DND-41 (cell line): Measurements from ENCODE around the gene TTN.

Experiments
- EZH2 ChIP-seq: IDR thresholded peaks from 3 replicates; pipeline ENCODE4 v1.6.1; 2012; ENCODE audit warnings: borderline replicate concordance, low read depth, mild to moderate bottlenecking, moderate library complexity, low read length, inconsistent platforms; ENCODE audit not compliant: severe bottlenecking
- TF ChIP-seq, protein P1 (sequence below): IDR thresholded peaks from 2 replicates; pipeline ENCODE4 v1.5.1; 2012; ENCODE audit warnings: borderline replicate concordance, low read length, moderate library complexity, mild to moderate bottlenecking; ENCODE audit not compliant: poor library complexity, severe bottlenecking; ENCODE audit errors: extremely low read depth

DNA sequence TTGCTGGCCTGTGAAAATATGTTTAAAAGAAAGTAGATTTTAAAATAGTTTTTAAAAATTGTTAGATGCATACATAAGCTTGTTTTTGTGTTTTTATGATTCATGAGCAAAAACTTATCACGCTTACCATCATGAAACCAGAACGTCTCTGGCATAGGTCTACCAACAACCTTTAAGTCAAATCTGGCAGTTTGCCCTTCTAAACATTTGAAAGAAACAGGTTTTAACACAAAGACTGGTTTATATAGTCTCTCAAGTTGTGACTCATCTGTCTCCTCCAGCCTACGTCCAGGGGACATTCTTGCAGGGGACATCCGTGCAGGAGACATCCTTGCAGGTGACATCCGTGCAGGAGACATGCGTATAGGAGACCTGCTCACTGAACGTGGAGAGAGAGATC, 29.6 kb downstream of the TTN start:
- TF ChIP-seq, protein P1, sequence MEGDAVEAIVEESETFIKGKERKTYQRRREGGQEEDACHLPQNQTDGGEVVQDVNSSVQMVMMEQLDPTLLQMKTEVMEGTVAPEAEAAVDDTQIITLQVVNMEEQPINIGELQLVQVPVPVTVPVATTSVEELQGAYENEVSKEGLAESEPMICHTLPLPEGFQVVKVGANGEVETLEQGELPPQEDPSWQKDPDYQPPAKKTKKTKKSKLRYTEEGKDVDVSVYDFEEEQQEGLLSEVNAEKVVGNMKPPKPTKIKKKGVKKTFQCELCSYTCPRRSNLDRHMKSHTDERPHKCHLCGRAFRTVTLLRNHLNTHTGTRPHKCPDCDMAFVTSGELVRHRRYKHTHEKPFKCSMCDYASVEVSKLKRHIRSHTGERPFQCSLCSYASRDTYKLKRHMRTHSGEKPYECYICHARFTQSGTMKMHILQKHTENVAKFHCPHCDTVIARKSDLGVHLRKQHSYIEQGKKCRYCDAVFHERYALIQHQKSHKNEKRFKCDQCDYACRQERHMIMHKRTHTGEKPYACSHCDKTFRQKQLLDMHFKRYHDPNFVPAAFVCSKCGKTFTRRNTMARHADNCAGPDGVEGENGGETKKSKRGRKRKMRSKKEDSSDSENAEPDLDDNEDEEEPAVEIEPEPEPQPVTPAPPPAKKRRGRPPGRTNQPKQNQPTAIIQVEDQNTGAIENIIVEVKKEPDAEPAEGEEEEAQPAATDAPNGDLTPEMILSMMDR = no peak
- TF ChIP-seq EZH2 = no peak
